Stimulated activated CD8-positive, alpha-beta memory T cell treated with anti-CD3 and anti-CD28 coated beads, Interleukin-12 subunit alpha, Interleukin-12 subunit beta, amount 100 ng/mL, for 24 hours (primary cell): ENCODE data around the gene PCLAF.

Experiments used
- DNase-seq: peaks from one replicate; pipeline ENCODE4 v3.0.0-alpha.2; 2020; ENCODE audit errors: extremely low read depth

PCLAF gene

DNA sequence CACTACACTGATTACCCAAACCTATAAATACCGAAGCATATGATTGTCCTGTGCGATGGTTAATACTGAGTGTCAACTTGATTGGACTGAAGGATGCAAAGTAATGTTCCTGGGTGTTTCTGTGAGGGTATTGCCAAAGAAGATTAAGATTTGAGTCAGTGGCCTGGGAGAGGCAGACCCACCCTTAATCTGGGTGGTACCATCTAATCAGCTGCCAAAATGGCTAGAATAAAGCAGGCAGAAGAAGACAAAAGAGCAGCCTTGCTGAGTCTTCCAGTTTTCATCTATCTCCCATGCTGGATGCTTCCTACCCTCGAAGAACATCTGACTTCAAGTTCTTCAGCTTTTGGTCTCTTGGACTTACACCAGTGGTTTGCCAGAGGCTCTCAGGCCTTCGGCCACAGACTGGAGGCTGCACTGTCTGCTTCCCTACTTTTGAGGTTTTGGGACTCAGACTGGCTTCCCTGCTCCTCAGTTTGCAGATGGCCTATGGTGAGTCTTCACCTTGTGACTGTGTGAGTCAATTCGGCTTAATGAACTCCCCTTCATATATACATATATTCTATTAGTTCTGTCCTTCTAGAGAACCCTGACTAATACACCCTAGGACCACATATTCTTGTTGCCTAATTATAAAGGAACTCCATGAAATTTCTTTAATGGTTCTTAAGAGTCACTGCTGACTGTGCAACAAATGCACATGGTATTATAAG is 56.9 kb downstream of the PCLAF start:
- no peak for DNase-seq

DNA sequence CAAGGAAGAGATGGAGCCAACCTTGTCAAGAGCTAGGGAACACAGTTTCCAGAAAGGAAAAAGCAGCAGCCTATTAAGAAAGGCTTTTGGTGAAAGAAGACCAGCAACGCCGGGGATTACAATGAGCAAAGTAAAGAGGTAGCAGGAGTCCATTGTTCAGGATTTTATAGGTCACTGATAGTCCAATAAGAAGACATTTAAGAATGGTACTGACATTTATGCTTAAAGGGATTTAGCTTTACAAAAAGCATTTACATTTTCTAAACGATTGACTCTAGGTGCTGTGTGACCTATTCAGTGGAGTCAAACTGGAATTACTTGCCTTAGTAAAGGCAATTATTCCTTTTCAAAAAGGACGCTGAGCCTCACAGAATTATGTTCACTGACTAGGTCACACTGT is 66.0 kb downstream of the PCLAF start:
- DNase-seq, result no peak

DNA sequence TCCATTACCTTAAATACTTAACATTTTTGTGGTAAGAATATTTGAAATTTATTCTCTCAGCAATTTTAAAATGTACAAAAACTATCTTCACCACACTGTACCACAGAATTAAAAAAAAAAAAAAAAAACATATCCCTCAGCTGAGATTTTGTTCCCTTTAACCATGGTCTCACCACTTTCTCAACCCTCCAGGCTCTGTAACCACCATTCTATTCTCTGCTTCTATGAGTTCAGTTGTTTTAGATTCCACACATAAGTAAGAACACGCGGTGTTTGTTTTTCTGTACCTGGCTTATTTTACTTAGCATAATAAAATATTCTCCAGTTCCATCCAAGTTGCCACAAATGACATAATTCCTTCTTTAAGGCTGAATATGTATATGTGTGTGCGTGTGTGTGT is 66.8 kb downstream of the PCLAF start:
- DNase-seq, result no peak
